Measurements from ENCODE around the gene NT5C3A.
"Not testable (repeated sequence)": the region's sequence is repeated elsewhere in the genome, so short reads cannot be mapped to it uniquely, and the experiment has no call there.

NT5C3A gene

GRCh38 chr7:33039903-33040292 lies 22.7 kb downstream of the NT5C3A start:
- no peak for DNase-seq

- DNase-seq, result peak; percentile 44
These were observed 23.2 kb downstream of the NT5C3A start for GRCh38 chr7:33039257-33039902.

- no peak for DNase-seq
These were observed 23.9 kb downstream of the NT5C3A start for GRCh38 chr7:33038639-33039038.

- DNase-seq, result no peak
These were observed 26.8 kb downstream of the NT5C3A start for GRCh38 chr7:33035776-33036175.

GRCh38 chr7:33024189-33024757 lies 38.3 kb downstream of the NT5C3A start:
- DNase-seq, result no peak

- no peak for DNase-seq
These were observed 50.2 kb downstream of the NT5C3A start for GRCh38 chr7:33012364-33012763.

GRCh38 chr7:33009734-33010133 lies 52.8 kb downstream of the NT5C3A start:
- DNase-seq, result no peak

GRCh38 chr7:33005690-33006089 lies 56.9 kb downstream of the NT5C3A start:
- not testable (repeated sequence) for DNase-seq

GRCh38 chr7:33005193-33005592 lies 57.4 kb downstream of the NT5C3A start:
- DNase-seq, result not testable (repeated sequence)

GRCh38 chr7:33004104-33004616 lies 58.4 kb downstream of the NT5C3A start:
- DNase-seq, result not testable (repeated sequence)

- not testable (repeated sequence) for DNase-seq
These were observed 59.5 kb downstream of the NT5C3A start for GRCh38 chr7:33003111-33003510.

GRCh38 chr7:32999380-32999779 lies 63.2 kb downstream of the NT5C3A start:
- not testable (repeated sequence) for DNase-seq

- not testable (repeated sequence) for DNase-seq
These were observed 64.0 kb downstream of the NT5C3A start for GRCh38 chr7:32998361-32999171.

GRCh38 chr7:32997956-32998355 lies 64.6 kb downstream of the NT5C3A start:
- not testable (repeated sequence) for DNase-seq

GRCh38 chr7:32992750-32993149 lies 69.8 kb downstream of the NT5C3A start:
- DNase-seq, result not testable (repeated sequence)

- DNase-seq, result not testable (repeated sequence)
These were observed 70.4 kb downstream of the NT5C3A start for GRCh38 chr7:32991975-32992700.

GRCh38 chr7:32991068-32991585 lies 71.4 kb downstream of the NT5C3A start:
- DNase-seq, result not testable (repeated sequence)

GRCh38 chr7:32988148-32988547 lies 74.4 kb downstream of the NT5C3A start:
- not testable (repeated sequence) for DNase-seq

GRCh38 chr7:32979902-32980301 lies 82.7 kb downstream of the NT5C3A start:
- DNase-seq, result not testable (repeated sequence)

- DNase-seq, result not testable (repeated sequence)
These were observed 83.3 kb downstream of the NT5C3A start for GRCh38 chr7:32979246-32979645.

GRCh38 chr7:32977159-32977558 lies 85.4 kb downstream of the NT5C3A start:
- DNase-seq, result not testable (repeated sequence)

- not testable (repeated sequence) for DNase-seq
These were observed 90.6 kb downstream of the NT5C3A start for GRCh38 chr7:32971967-32972366.

GRCh38 chr7:32967268-32967582 lies 95.4 kb downstream of the NT5C3A start:
- DNase-seq, result not testable (repeated sequence)

Measured in activated CD4-positive, alpha-beta T cell treated with anti-CD3 and anti-CD28 coated beads, Interleukin-2, amount 50 U/mL, for 16 hours (primary cell).